GM18526 (cell line): Measurements from ENCODE around the gene DPT.

ENCODE experiments used
- POLR2A ChIP-seq: IDR thresholded peaks from 3 replicates; pipeline ENCODE4 v1.6.1; 2011; ENCODE audit not compliant: insufficient read length; ENCODE audit errors: extremely low read depth

Gene DPT

DNA sequence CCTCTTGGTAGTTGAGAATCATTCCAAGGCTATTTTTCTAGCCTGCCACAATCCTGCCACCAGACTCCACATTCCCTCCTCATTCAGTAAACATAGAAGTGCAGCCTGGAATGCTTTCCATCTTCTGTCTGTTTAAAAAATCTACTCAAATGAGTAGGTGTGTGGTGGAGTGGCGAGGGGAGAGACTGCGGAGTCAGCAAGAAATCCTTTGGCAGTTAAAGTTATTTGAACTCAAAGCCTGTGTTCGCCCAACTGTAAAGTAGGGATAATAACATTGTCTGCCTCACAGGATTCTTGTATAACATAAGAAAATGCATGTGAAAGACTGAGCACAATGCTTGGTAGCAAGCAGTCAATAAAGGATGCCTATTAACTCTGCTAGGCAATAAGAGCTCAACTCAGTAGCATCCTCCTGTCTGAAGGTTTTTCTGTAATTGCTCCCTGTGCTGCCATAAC, 22.2 kb upstream of the DPT start:
- TF ChIP-seq POLR2A = no peak

DNA sequence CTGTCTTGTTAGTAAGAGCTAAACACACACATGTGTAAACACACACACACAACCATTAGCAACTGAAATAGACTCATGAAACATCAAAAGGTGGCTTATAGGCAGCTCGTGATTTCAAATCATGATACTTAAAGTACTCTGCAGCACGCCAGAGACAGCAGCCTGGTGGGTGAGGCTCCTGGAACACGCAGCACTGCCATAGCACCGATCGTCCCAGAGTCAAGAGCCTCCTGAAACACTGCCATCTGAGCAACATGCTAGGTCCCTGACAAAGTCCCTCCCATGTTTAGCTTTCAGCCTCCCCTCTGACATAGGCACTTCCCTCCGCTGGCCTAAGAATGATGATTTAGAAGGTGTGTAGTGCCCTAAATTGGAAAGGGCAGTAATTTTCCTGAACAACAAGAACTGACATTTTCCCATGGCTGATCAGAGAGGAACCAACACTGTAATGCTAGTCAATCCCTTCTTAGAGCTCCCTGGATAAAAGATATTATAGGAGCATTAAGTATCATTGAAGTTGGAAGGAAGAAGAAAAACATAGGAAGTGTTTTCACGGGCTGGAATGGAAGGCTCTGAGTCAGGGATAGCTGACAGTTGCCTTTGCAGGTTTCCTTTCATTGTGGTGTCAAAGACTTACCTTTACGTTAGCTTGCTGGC, 14.1 kb upstream of the DPT start:
- no peak for TF ChIP-seq POLR2A

DNA sequence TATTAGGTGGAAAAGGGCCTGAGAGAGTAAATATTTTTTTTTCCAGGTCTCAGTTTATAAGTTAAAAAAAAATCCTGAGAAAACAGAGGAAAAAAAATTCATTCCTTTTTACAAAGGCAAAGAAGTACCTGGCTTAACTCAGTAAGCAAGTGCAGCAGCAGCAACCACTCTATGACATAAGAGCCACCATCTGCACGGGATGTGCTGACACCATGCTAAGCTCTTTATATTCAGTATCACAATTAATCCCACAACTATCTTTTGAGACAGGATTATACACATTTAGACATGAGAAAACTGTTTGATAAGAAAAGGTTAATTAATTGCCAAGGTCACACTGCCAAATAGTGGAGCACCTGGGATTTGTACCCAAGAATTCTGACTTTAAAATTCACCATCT, 13.4 kb upstream of the DPT start:
- no peak for TF ChIP-seq POLR2A

DNA sequence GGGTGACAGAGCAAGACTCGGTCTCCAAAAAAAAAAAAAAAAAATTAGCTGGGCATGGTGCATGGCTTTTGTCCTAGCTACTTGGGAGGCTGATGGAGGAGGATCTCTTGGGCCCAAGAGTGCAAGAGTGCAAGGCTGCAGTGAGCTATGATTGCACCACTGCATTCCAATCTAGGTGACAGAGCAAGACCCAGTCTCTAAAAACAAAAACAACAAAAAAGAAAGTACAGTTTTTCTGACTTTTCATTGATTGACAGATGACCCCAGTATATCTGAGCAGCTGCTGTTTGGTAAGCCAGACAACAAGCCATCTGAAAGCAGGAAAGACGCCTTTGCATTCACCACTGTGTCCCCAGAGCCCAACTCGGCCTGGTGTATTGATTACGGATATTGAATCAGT, 10.9 kb upstream of the DPT start:
- no peak for TF ChIP-seq POLR2A

DNA sequence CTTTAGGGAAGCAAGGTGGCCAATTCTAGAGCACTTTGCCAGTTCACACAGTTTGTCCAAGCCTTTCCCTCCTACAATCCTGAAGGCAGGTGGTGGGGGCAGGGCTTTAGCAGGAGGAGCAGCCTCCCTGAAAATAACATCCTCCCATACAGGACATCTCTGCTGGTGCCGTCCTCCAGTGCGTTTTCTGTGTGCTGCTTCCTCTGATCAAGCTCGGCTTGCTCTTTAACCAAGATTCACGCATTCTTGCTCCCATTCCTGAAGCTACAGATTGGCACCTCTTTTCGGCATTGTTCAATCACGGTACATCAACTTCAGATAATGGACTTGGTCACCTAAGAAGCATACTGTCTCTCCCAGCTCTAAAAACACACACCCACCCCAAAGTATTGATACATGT, 7.5 kb upstream of the DPT start:
- no peak for TF ChIP-seq POLR2A

DNA sequence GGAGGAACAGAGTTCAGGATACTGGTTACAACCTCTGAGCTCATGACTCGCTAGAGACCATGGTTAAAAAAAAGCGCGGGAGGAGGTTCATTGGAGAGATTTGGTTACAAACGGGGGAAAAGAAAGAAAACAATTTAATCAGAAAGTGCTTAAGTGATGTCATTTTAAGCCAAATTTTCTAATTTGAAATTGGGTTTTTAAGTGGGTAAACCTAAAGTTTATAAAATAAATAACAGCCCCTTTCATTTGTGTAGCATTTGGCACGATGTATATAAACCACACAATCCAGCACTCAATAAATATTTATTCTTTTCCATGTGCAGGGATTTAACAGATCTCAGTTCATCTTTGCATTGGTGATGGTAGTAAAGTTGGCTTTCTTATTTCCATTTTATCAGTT, 7.0 kb upstream of the DPT start:
- no peak for TF ChIP-seq POLR2A

DNA sequence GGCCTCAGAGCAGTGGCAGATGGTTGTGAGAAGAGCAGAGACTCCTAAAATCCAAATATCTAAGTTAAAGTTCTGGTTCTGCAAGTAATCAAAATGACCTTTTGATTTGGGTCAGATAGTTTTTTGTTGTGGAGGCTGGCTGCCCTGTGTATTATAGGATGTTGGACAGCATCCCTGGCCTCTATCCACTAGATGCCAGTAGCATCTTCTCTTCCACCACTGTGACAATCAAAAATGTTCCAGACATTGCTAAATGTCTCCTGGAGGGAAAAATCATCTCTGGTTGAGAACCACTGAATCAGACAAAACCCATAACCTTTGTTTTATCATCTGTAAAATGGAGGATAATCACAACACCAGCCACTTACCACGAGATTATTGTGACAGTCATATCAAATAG, 5.9 kb upstream of the DPT start:
- TF ChIP-seq POLR2A = no peak

DNA sequence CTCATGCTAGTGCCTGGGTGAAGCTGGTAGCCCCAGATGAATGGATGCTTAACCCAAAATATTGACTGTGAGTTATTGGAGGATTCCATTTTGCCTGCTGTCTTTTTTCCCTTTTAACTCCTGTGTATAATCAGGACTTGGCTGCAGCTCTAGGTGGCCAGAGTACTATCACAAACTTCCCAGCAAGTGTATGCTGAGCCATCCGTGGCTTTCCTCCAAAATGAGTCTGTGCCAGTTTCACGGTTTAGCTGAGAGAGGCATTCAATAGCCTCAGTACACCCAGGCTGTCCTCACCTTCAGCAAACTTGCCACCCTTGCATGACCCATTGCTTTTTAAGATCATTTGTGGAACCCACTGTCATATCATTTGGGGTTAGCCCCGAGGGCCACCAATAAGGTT, 5.3 kb upstream of the DPT start:
- TF ChIP-seq POLR2A = no peak

DNA sequence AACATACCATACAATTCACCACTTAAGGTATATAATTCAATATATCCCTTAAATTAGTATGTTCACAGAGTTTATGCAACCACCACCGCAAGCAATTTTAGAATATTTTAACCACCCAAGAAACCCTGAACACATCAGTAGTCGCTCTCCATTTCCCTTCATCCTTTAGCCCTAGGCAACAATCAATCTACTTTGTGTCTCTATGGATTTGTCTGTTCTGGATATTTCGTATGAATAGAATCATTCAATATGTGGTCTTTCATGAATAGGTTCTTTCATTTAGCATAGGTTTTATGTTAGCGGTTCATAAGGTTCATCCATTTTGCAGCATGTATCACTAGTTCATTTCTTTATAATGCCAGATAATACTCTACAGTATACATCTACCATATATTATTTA, 4.2 kb upstream of the DPT start:
- TF ChIP-seq POLR2A = no peak

DNA sequence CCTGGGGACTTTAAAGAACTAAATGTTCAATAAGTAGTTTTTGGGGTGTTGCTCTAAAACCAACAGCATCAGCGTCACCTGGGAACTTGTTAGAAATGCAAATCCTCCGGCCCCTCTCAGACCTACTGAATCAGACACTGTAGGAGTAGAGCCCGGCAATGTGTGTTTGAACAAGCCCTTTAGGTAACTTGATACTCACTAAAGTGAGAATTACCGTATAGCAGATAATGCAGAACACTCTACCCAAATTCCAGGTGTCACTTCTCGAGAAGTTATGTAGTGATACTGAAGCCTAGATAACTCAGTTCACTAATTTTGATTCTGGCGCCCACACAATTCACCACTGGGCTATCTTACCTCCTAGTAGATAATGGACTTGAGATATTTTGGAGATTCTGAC, 3.7 kb upstream of the DPT start:
- no peak for TF ChIP-seq POLR2A

DNA sequence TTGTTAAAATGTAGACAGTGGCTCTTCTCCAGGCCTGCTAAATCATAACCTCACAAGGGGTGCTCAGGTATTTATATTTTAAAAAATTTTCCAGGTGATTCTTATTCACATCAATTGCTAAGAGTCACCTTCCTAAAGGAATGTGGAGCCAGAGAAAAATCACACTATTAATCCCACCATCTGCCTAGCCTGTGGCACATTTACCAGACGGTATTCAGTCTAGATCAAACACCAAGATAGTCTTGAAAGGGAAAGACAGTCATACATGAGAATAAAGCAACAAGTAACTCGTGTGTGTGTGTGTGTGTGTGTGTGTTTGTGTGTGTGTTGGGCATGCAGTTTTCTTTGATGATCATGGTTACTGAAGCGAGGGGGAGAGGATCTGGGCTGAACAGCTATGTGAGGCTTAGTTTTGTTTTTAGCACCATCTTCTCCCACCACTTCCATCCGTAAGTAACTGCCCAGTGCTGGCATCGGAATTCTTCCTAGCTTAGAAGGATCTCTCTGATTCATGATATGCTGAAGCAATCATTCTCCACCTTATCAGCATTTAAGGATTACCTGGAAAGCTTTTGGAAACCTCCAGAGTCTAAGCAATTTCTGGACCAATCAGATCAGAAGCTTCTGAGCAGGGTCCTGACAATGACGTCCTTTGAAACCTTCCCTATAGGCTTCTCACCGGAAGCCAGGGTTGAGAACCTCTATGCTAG, 2.4 kb upstream of the DPT start:
- no peak for TF ChIP-seq POLR2A

DNA sequence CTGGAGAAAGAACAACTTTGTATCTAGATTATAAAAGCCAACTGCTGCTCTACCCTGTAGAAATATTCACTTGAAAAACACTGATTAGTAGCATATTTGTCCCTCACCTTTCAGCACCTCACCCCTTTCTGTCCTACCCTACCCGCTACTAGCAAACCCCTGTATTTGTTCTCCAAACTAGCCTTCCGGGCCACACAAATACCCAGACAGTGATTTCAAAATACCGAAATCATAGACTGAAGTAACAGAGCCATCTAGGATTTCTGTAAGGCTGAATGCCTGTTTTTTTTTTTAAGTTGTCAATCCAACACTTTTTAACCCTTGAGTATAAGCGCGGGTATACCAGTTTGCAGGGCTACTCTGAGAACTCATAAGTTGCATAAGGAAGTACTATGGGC, 398 bp upstream of the DPT start:
- TF ChIP-seq POLR2A = no peak

DNA sequence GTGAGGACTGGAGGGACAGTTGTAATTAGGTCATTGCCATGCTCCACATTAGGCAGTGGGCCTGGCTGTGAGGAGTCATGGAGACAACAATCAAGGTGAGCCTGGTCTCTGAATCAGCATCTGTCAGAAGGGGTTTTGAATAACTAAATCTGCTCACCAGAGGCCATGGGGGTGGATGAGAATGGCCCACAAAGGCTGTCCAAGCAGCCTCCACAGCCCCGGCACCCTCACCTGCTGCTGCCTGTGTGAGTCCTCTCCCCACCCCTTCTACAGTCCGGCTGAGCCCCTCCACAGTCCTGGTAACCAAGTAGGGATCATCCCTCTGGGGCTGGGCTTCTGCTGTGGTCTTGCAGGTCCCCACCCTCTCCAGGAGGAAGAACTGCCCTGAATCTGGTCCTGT, 2.3 kb downstream of the DPT start:
- no peak for TF ChIP-seq POLR2A

DNA sequence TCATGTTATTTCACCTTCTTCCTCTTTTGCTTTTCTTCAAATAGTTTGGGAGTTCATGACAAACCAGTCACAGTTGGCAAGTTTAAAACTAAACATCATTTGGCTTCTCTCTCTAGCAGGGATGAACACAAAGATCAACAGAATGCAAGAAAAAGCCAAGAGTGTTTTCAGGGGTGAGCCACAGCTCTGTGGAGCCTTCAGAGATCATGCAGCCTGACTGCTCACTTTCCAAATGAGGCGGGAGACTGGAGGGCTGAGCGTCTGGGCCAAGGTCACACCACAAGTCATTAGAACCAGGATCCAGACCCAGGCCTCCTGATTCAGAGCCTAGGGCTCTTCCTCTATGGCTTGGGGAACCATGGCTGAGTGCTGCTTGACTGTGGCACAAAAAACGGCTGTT, 2.7 kb downstream of the DPT start:
- TF ChIP-seq POLR2A = no peak

DNA sequence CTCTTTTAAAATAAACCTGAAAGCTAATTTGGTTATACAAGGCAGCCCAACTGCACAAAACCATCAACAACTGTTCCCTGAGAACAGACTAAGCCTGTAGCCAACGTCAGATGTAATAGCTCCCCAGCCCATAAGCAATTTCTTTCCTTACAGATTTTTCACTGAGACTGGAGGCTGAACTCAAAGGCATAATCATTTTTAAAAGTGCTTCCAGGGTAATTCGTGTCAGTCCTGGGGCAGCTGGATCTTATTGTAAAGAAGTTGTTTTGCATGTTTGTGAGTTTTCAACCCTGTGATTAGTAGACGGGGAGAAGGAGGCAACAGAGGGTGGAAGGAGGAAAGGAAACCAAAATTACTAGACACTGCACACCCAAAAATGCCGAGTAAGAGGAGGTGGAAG, 3.2 kb downstream of the DPT start:
- TF ChIP-seq POLR2A = no peak

DNA sequence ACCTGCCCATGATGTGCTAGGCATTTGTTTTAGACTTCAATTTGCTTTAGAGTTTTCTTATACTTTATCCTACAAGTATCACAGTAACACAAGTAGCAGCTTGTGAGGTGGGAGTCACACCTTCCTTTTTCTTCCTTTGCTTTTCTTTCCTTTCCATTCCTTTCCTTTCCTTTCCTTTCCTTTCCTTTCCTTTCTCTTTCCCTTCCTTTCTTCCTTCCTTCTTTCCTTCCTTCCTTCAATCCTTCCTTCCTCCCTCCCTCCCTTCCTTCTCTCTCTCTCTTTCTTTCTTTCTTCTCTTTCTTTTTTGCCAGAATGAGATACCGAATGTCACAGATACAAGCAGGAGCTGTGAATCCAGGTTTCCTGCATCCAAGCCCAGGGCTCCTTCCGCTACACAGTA, 3.9 kb downstream of the DPT start:
- TF ChIP-seq POLR2A = no peak

DNA sequence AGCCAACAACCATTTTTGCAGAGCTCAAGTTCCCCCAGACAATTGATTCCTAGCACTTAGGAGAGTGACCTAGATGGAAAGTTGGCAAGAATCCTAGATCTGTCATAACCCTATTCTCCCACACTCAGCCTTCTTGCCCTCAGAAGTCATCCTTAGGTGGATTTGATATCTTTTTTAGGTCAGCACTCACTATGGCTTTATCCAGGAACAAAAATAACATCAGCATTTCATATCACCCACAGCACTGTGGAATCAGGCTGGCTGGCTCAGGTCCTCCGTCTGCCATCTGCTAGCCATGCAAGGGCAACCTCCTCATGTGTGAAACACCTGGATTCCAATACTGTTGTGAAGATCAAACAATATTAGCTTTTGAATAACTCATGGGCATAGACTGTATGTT, 6.0 kb downstream of the DPT start:
- TF ChIP-seq POLR2A = no peak

DNA sequence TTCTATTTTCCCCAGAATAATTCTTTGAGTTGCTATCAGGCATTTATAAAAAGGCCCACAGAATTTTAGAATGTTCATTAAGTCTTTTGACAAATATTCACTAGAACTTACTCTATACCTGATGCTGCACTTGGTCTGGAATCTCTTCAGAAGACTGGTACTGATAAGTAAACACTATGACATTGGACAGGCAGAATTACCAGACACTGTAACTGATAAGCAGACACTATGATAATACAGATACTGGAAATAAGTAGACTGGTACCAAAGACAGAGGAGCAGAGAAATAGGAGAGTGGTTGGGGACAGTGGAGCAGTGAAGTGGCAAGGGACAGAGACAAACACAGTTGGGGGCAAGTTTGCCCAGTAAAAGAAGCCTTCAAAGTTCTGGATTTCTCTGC, 8.2 kb downstream of the DPT start:
- no peak for TF ChIP-seq POLR2A
